Measurements from ENCODE around the gene ADD1. TPM values are rescaled to one million over a fixed set of nuclear protein-coding genes. Genes with fewer than 3 reads are reported as not detected.
"Not testable (repeated sequence)": the region's sequence is repeated elsewhere in the genome, so short reads cannot be mapped to it uniquely, and the experiment has no call there.

The ADD1 gene
- polyA plus RNA-seq, 1 experiment, result 149 TPM

DNA sequence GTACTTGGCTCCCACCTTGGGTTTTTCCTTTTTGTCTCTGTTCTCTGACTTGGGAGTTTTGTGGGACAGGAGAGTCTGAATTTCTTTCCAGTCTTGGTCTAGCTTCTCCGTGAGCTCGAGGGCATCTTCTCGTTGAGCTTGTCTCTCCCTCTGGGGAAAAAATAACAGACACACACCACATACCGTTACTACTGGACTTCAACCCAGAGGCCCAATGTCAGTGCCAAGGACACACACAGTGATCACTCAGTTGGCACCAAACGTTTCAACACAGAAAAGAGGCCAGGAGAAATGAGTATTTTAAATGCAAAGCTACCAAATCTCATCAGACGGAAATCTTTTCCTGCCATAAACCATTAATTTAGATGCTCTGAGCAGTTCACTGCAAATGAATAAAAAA is 109.9 kb downstream of the ADD1 start:
- peaks cover 3% of the 10 kb centered on the region; the same call in 1 of the 2 replicates for H3K9me3 ChIP-seq (ENCODE audit: control insufficient read depth, insufficient read depth, low read length)
- DNase-seq (ENCODE audit: low read depth, low spot score), result no peak
- POLR2A ChIA-PET, result interaction anchor here (1.2 kb wide), 1 partner anchor 9 kb away, joined by 3 read pairs; no protein-coding TSS in a partner anchor
- TF ChIP-seq, protein P1, sequence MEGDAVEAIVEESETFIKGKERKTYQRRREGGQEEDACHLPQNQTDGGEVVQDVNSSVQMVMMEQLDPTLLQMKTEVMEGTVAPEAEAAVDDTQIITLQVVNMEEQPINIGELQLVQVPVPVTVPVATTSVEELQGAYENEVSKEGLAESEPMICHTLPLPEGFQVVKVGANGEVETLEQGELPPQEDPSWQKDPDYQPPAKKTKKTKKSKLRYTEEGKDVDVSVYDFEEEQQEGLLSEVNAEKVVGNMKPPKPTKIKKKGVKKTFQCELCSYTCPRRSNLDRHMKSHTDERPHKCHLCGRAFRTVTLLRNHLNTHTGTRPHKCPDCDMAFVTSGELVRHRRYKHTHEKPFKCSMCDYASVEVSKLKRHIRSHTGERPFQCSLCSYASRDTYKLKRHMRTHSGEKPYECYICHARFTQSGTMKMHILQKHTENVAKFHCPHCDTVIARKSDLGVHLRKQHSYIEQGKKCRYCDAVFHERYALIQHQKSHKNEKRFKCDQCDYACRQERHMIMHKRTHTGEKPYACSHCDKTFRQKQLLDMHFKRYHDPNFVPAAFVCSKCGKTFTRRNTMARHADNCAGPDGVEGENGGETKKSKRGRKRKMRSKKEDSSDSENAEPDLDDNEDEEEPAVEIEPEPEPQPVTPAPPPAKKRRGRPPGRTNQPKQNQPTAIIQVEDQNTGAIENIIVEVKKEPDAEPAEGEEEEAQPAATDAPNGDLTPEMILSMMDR (IDR thresholded peaks at IDR 0.05; ENCODE audit: low read depth, low read length), result no peak
- no peak overlapping the region for H3K27ac ChIP-seq (ENCODE audit: low read depth, low read length)
- H3K27me3 ChIP-seq (ENCODE audit: control insufficient read depth, insufficient read depth, low read length), result no peaks in the 10 kb centered on the region
- no peak overlapping the region for H3K4me3 ChIP-seq (ENCODE audit: low read depth, low read length)
- CTCF ChIA-PET, result interaction anchor here (1.9 kb wide), 1 partner anchor 11 kb away, joined by 4 read pairs; no protein-coding TSS in a partner anchor

DNA sequence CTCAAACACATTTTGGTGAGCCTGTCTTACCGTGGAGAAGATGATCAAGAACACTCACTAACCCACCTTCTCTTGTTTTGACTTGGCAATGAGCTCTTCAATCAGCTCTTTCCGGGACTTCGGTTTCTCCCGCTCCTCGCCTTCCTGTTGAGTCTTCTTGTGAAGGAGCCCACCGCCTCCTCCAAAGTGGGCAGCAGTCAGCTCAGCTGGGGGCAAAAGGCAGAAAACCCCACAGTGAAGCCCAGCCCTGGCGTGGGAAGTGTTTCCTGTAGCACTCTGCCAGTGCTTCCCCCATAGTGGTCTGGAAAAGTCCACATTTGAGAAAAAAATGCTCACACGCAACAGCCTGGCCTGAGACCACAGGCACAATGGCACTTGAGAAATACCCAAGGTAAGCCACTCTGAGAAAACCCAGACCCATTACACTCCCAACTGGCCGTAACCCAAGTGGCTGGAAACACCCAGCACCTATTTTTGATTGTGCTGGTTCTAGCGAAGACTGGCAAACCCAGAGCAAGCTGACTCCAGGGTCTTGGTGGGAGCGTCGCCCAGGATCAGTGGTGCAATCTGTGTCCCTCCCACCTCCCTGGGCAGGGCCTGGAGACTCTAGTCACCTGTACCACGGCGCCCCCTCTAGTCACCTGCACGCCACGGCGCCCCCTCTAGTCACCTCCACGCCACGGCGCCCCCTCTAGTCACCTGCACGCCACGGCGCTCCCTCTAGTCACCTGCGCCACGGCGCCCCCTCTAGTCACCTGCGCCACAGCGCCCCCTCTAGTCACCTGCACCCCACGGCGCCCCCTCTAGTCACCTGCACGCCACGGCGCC is 110.9 kb downstream of the ADD1 start:
- Histone ChIP-seq H3K27me3 (ENCODE audit: control insufficient read depth, insufficient read depth, low read length) (no peaks in the 10 kb centered on the region), H3K9me3 (ENCODE audit: control insufficient read depth, insufficient read depth, low read length) (peaks cover 3% of the 10 kb centered on the region; the same call in 1 of the 2 replicates), H3K4me3 (ENCODE audit: low read depth, low read length) (no peak overlapping the region), H3K27ac (ENCODE audit: low read depth, low read length) (no peak overlapping the region)
- TF ChIP-seq, protein P1 (IDR thresholded peaks at IDR 0.05; ENCODE audit: low read depth, low read length), result no peak
- POLR2A ChIA-PET, result interaction anchor here (1.2 kb wide), 1 partner anchor 8 kb away, joined by 3 read pairs; no protein-coding TSS in a partner anchor
- no peak for DNase-seq (ENCODE audit: low read depth, low spot score)
- CTCF ChIA-PET, result interaction anchor here (1.9 kb wide), 1 partner anchor 10 kb away, joined by 4 read pairs; no protein-coding TSS in a partner anchor

DNA sequence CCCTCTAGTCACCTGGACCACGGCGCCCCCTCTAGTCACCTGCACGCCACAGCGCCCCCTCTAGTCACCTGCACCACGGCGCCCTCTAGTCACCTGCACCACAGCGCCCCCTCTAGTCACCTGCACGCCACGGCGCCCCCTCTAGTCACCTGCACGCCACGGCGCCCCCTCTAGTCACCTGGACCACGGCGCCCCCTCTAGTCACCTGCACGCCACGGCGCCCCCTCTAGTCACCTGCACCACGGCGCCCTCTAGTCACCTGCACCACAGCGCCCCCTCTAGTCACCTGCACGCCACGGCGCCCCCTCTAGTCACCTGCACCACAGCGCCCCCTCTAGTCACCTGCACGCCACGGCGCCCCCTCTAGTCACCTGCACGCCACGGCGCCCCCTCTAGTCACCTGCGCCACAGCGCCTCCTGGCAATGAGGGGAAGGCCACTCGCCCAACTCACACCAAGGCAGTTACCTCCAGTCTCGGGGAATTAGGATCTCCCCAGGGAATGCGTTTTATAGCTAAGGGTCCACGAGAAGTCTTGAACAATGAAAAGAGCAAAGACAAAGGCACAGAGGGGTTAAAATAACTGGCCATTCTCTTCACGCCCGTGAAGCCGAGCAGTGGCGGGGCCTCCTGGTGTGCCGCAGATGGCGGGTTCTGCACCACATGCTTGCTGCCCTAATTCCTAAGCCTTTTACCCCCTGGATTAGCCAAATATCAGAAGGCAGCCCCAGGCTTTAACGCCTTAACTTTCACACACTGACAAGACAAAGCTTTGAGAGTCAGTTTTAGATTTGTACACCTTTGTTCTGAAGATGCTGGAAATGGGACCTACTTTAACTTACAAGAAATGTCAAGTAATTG is 111.8 kb downstream of the ADD1 start:
- H3K27ac ChIP-seq (ENCODE audit: low read depth, low read length); DNase-seq (ENCODE audit: low read depth, low spot score); H3K4me3 ChIP-seq (ENCODE audit: low read depth, low read length); H3K9me3 ChIP-seq (ENCODE audit: control insufficient read depth, insufficient read depth, low read length); POLR2A ChIA-PET; H3K27me3 ChIP-seq (ENCODE audit: control insufficient read depth, insufficient read depth, low read length): not testable (repeated sequence)
- CTCF ChIA-PET, result interaction anchor here (0.8 kb wide), 1 partner anchor 91 kb away, joined by 3 read pairs; no protein-coding TSS in a partner anchor

DNA sequence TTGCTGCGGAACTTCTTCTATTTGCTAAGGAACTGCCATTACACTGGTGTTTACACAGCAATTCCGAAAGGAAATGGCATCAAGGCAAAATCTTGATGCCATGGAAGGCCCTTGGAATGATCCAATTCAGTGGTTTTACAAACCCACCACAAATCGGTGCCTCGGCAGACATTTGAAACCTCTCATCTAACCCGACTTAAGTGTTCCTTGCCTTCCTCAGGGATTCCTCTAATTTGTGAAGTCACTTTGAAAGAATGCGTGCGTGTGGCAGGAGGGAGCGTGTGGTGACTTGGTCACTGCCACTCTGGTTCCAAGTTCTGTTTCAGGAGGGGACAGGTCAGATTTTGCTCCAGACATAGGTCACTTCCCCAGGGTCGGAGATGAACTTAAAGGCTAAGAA is 114.8 kb downstream of the ADD1 start:
- Histone ChIP-seq H3K27me3 (ENCODE audit: control insufficient read depth, insufficient read depth, low read length) (no peaks in the 10 kb centered on the region), H3K27ac (ENCODE audit: low read depth, low read length) (peak overlapping the region; percentile 39), H3K9me3 (ENCODE audit: control insufficient read depth, insufficient read depth, low read length) (peaks cover 3% of the 10 kb centered on the region; the same call in 1 of the 2 replicates), H3K4me3 (ENCODE audit: low read depth, low read length) (no peak overlapping the region)
- TF ChIP-seq, protein P1 (IDR thresholded peaks at IDR 0.05; ENCODE audit: low read depth, low read length), result no peak
- DNase-seq (ENCODE audit: low read depth, low spot score), result no peak
- CTCF ChIA-PET, result no interaction called here
- POLR2A ChIA-PET, result interaction anchor here (0.5 kb wide), 1 partner anchor 116 kb away, joined by 8 read pairs; no protein-coding TSS in a partner anchor

DNA sequence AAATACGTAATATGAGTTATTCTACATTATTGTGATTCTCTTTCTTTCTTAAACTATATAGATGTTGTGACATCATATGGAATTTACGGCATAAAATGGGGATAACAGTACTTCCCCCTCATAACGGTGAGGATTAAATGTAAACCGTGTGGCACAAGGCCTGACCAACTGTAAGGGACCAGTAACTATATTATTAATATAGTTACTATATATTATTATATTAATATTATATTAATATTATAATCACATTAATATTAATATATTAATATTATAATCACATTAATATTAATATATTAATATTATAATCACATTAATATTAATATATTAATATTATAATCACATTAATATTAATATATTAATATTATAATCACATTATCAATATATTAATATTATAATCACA is 116.8 kb downstream of the ADD1 start:
- POLR2A ChIA-PET; CTCF ChIA-PET; H3K4me3 ChIP-seq (ENCODE audit: low read depth, low read length); H3K9me3 ChIP-seq (ENCODE audit: control insufficient read depth, insufficient read depth, low read length); H3K27me3 ChIP-seq (ENCODE audit: control insufficient read depth, insufficient read depth, low read length); DNase-seq (ENCODE audit: low read depth, low spot score); H3K27ac ChIP-seq (ENCODE audit: low read depth, low read length): not testable (repeated sequence)
